GM19240 (cell line): ENCODE data around the gene RBM25.

Experiments
- DNase-seq: peaks from one replicate; pipeline ENCODE4 v3.0.0; 2011; ENCODE audit warnings: low spot score; ENCODE audit not compliant: insufficient read length

The RBM25 gene

DNA sequence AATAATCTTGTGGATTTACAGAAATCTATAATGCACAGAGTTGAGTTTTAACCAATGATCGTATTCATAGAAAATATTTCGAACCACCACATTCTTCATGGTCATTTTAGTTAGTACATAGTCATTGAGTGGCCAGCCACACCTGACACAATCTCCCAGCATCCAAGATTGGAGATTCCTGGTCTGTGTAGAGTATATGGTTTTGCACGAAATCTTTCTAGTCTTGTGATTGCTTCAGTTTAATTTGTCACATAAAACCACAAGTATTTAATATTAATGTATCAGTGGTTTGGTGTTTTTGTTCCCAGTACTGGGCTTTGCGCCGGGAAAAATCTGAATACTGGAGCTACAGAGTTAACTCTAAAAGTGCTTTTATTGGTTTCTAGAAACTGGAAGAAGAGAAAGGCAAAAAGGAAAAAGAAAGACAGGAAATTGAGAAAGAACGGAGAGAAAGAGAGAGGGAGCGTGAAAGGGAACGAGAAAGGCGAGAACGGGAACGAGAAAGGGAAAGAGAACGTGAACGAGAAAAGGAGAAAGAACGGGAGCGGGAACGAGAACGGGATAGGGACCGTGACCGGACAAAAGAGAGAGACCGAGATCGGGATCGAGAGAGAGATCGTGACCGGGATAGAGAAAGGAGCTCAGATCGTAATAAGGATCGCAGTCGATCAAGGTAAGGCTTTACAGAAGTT, 44.6 kb downstream of the RBM25 start:
- DNase-seq: no peak

DNA sequence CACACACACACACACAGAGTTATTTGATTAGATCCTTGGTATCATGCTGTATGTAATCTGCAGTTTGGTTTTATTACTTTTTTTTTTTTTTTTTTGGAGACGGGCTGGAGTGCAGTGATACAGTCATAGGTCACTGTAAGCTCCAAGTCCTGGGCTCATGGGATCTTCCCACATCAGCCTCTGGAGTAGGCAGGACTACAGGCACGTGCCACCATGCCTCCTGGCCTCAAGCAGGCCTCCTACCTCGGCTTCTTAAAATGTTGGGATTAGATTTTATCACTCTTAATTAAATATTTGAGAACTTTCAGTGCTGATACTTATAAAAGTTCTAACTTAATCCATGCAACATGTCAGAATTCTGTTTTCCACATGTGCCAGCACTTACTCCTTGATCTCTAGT, 46.7 kb downstream of the RBM25 start:
- DNase-seq: no peak

- DNase-seq: no peak
Measured at GRCh38 chr14:73105727-73106126, 47.4 kb downstream of the RBM25 start.

DNA sequence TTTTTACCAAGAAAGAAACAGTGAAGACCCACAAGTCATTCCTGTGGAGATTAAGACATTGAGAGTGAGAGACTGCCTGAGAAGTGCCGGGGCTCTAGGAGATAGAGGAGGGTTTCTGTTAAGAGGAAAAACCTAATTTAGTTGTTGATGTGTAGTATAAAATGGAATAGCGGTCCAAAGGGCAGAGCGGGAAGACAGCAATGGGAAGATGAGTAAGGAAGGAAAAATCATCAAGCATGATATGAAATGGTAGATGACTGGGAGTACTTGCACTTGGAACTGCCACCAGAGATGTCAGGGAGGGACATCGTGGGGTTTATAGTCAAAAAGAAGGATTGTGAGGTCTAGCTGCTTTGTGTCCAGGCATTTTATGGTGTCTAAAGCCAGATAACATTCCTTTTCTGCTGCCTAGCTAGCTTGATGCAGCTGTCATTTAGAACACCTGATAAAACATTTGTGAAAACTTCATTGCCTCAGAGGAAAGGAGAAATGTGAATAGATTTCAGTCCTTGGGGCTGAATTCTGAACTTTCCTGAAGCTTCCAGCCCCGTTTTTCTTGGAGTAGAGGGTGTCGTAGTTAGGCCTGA, 57.8 kb downstream of the RBM25 start:
- DNase-seq: no peak

DNA sequence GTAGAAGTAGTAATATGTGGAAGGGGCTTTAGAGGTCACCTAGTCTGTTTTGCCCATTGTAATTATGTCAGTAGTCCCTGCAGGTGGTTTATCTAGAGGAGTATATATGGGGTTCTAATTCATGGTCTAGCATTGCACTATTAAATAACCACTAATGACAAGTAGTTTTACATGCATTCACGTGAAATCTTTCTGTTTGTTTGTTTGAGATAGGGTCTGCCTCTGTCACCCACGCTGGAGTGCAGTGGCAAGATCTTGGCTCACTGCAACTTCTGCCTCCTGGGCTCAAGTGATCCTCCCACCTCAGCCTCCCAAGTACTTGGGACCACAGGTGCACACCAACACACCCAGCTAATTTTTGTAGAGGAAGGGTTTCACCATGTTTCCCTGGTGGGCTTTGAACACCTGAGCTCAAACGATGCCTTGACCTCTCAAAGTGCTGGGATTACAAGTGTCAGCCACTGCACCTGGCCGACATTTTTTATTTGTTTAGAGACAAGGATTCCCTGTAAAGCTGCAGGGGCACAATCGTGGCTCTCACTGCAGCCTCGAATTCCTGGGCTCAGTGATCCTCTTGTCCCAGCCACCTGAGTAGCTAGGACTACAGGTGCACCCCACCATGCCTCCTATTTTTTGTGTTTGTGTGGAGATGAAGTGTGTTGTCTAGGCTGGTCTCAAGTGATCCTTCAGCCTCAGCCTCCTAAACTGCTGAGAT, 66.0 kb downstream of the RBM25 start:
- DNase-seq: no peak

DNA sequence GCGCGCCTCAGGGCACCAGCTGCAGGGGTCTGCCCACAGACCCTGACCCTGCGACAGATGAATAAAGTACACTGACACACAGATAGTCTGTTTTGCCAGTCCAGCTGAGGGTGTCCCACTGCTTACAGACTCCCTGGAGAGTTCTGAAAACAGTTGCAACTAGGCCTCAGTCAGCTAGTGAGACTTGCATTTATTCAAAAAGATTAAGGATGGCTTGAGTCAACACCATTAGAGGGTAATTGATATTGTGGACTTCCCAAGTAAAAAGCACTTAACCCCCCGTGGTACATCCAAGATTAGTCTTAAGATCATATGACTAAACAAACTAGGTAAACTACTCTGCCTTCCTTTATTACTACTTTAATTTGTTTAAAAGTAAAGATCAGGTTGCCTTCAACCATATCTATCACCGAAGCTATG, 66.8 kb downstream of the RBM25 start:
- DNase-seq: no peak

DNA sequence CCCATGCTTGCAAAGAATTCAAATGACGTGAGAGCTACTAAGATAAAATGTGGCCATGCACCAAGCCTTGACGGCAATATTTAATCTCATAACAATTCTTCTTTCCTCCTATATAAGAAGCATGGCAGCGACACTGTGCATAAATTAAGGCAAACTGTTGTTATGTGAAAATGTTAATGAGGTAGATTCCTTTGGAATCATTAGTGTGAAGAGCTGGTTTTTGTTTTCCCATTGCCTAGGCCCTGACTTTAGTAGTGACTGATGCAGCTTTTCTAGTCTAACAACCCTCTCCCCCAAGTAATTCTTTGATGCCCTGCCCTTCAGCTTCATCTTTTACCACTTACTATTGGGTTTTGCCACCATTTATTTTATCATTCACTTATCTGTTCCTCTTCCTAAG, 67.4 kb downstream of the RBM25 start:
- DNase-seq: no peak

- no peak for DNase-seq
Measured at GRCh38 chr14:73133795-73134194, 75.5 kb downstream of the RBM25 start.

DNA sequence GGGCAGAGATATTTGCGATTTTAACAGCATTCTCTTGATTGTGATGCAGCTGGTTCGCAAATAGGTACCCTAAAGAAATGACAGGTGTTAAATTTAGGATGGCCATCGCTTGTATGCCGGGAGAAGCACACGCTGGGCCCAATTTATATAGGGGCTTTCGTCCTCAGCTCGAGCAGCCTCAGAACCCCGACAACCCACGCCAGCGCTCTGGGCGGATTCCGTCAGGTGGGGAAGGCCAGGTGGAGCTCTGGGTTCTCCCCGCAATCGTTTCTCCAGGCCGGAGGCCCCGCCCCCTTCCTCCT, 77.7 kb downstream of the RBM25 start:
- no peak for DNase-seq

- DNase-seq: peak; percentile 94
Measured at GRCh38 chr14:73136387-73137225, 78.3 kb downstream of the RBM25 start, which contains the start of gene PSEN1. Gene PSEN1 (plus strand): TSS chr14:73136507. CDS start chr14:73148020, 11,513 bp downstream.

DNA sequence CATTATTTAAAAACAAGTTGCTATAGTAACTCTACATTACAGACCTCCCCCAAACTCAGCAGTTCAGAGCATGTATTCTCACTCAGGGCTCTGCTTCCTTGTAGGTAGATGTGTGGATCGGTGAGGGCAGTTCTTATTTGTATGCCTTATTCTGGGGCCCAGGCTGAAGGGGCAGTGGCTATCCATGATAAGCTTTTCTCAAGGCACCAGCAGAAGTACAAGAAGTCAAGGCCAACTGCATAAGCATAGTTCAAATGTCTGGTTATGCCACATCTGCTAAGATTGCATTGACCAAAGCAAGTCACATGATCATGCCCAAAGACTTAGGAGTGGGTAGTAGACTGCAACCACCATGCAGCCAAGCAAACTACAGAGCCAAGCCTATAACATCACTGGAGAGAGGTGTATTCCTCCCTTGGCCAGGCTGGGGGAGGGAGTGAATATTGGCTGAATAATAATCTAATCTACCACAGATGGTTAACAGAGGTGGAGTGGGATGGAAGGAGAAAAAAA, 82.5 kb downstream of the RBM25 start:
- DNase-seq: no peak

DNA sequence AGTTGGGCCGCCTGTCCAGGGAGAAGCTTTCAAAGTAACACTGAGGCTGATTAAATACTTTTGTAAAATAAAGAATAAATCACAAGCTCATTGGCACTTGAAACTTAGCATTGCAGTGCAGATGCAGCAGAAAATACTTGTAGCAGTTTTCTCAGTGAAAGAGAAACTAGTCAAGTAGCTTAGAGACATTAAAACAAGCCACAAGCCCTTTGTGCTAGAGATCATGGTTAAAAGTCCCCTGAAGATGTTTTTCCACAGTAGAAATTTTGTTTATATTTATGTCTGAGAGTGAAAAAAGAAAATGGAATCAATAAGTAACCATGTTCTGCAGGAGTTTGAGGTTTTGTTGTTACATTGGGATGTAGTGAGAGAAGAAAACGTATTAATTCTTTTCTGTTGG, 83.9 kb downstream of the RBM25 start:
- DNase-seq: peak; percentile 3

DNA sequence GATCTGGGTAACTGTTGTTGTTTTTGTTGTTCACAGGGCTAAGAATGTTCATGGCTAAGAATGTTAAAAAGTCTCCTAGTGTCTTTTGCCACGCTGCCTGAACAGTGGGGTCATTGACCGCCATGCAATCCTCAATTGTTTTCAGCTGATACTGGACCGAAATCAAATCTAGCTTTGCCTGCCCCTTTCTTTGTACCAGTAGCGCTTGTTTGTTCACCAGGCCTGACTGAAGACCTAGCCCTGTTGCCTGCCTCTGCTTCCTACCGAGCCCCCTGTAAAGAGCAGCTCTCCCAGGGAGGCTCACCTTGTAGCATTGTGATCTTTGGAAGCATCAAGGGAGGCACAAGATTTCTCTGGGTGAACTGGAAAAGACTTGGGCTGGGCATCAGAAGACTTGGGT, 84.7 kb downstream of the RBM25 start:
- DNase-seq: no peak

GRCh38 chr14:73143617-73144016, 85.3 kb downstream of the RBM25 start:
- DNase-seq: no peak

- DNase-seq: no peak
Measured at GRCh38 chr14:73145371-73145770, 87.0 kb downstream of the RBM25 start.

DNA sequence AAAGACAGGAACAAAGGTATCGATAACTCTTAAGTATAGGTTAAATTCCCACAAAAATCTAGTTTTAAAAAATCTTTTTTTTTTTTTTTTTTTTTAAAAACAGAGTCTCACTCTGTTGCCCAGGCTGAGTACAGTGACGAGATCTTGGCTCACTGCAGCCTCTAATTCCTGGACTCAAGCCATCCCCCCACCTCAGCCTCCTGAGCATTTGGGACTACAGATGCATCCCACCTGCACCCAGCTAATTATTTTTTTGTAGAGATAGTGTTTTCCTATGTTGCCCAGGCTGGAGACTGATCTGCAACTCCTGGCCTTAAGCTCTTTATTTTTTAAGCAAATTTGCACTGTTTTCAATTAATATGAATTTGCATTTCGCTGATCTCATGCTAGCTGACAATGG, 87.8 kb downstream of the RBM25 start:
- no peak for DNase-seq

DNA sequence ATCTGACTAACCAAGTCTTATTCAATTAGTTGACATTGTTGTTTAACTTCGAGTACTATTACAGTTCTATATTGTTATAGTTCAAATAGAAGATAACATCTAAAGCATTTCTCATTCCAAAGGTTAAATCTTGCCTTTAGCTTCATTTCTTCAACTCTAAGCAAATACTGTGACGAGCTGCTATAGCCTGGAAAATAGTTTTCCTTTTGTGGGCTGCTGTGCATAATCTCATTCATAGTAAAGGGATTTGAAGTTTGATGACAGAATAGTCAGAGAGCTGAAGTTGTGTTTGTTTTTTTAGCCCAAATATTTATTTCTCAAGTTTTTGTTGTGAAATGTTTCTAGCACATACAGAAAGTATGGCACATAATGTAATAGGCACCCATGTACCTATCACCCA, 91.4 kb downstream of the RBM25 start:
- DNase-seq: no peak

DNA sequence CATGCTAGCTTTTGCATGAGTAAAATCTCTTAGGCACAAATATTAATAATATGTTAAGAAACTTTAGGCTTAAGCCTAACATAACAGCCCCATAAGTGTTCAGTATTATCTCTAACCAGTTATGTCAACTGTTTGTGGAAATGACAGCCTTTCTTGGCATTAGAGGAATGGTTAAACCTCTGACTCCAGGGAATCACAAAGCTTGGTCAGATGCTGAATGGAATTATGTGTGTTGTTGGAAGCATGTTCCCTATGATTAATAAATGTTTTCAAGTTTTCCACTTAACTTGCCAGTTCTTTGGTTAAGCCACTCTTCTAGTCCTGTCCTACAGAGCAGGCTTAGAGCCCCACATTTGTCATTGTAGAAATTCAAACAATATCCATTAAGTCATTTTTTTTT, 94.9 kb downstream of the RBM25 start:
- no peak for DNase-seq

DNA sequence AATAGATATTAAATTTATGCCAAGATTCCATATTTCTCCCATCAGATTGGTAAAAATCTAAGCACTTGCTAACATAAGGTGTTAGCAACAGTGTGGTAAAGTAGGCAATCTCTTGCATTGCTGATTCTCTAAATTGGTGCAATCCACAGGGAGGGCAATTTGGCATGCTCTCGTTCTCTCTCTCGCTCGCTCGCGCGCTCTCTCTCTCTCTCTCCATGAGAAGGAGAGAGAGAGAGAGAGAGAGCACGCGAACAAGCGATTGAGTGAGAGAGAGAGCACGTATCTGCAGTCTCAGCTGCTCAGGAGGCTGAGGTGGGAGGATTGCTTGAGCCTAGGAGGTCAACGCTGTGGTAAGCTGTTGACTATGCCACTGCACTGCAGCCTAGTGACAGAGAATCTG, 103.9 kb downstream of the RBM25 start:
- DNase-seq: no peak

DNA sequence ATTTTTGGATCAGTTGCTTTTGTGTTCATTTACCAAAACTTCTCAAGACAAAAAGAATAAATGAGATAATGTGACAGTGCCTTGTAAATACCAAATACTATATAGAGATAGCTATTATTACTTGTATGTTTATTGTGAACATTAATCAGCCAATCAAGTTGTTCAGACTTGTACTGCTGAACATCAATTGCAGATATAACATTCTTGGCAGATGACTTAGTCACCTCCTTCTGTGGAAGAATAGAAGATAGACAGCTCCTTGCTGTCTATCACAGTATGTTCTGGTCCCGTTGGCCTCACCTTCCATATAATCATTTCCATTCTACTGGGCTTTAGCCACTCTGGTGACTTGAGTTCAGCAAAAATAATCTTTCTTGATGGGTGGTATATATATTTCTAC, 108.1 kb downstream of the RBM25 start:
- DNase-seq: no peak

DNA sequence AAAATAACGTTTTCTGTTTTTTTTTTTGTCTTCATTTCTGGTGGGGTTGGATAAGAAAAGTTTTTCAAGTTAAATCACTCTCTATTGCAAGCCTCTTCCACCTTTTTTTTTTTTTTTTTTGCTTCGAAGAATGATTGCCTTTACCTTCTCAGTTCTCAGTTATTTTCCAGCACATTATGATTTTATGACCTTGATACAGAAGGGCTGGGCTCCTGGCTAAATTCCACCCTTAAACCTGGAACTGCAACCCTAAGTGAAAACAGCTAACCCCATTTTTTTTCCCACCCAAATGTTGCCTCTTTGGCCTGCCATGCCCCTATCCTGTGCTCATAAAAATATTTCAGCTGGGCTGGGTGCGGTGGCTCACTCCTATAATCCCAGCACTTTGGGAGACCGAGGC, 109.4 kb downstream of the RBM25 start:
- DNase-seq: no peak

- DNase-seq: no peak
Measured at GRCh38 chr14:73168274-73168673, 109.9 kb downstream of the RBM25 start.
